ENCODE measurements around the gene TBC1D7.

TBC1D7 gene

GRCh38 chr6:13364842-13365241, 36.5 kb upstream of the TBC1D7 start:
- TF ChIP-seq CTCF (conservative IDR thresholded peaks at IDR 0.05) = no peak
- no peak overlapping the region for H3K27ac ChIP-seq

- H3K27ac ChIP-seq = no peak overlapping the region
- TF ChIP-seq CTCF (conservative IDR thresholded peaks at IDR 0.05) = no peak
These were observed 34.1 kb upstream of the TBC1D7 start for GRCh38 chr6:13362412-13362811.

GRCh38 chr6:13360671-13361540, 32.6 kb upstream of the TBC1D7 start:
- no peak for TF ChIP-seq CTCF (conservative IDR thresholded peaks at IDR 0.05)

GRCh38 chr6:13359287-13359686, 30.9 kb upstream of the TBC1D7 start:
- TF ChIP-seq CTCF (conservative IDR thresholded peaks at IDR 0.05) = no peak
- H3K27ac ChIP-seq = no peak overlapping the region

More at GRCh38 chr6:13360671-13361540, 32.6 kb upstream of the TBC1D7 start:
- H3K27ac ChIP-seq = no peak overlapping the region

GRCh38 chr6:13358511-13358910, 30.2 kb upstream of the TBC1D7 start:
- TF ChIP-seq CTCF (conservative IDR thresholded peaks at IDR 0.05) = no peak
- H3K27ac ChIP-seq = no peak overlapping the region

GRCh38 chr6:13357551-13358075, 29.3 kb upstream of the TBC1D7 start:
- no peak for TF ChIP-seq CTCF (conservative IDR thresholded peaks at IDR 0.05)
- no peak overlapping the region for H3K27ac ChIP-seq

- no peak overlapping the region for H3K27ac ChIP-seq
- TF ChIP-seq CTCF (conservative IDR thresholded peaks at IDR 0.05) = no peak
These were observed 27.9 kb upstream of the TBC1D7 start for GRCh38 chr6:13355999-13356785.

Data from VCaP (cell line).